ENCODE measurements around the gene PSMG2. TPM values are rescaled to one million over a fixed set of nuclear protein-coding genes. Genes with fewer than 3 reads are reported as not detected.
"Not testable (repeated sequence)": the region's sequence is repeated elsewhere in the genome, so short reads cannot be mapped to it uniquely, and the experiment has no call there.

Gene PSMG2
- total and polyA plus RNA-seq, 4 donors, result 60.0 to 77.5 (median 73.4) TPM

GRCh38 chr18:12755606-12756005 lies 52.8 kb downstream of the PSMG2 start:
- DNase-seq (ENCODE audit: low read depth in 4 of 6, low spot score in 6 of 6); H3K4me1 ChIP-seq (ENCODE audit: control insufficient read depth, insufficient read depth, low read length); H3K9me3 ChIP-seq (ENCODE audit: control insufficient read depth, insufficient read depth, low read length); H3K4me3 ChIP-seq (ENCODE audit: low read depth, low read length); H3K27ac ChIP-seq (ENCODE audit: low read depth, low read length); H3K27me3 ChIP-seq (ENCODE audit: control insufficient read depth, insufficient read depth, low read length); H3K36me3 ChIP-seq (ENCODE audit: control insufficient read depth, insufficient read depth, low read length): not testable (repeated sequence)
- WGBS (ENCODE audit: insufficient coverage), result 98% methylated on average over 5 of the region's 6 CpGs

GRCh38 chr18:12756619-12757239 lies 53.9 kb downstream of the PSMG2 start:
- not testable (repeated sequence) for H3K27ac ChIP-seq (ENCODE audit: low read depth, low read length); H3K9me3 ChIP-seq (ENCODE audit: control insufficient read depth, insufficient read depth, low read length); H3K4me1 ChIP-seq (ENCODE audit: control insufficient read depth, insufficient read depth, low read length); H3K36me3 ChIP-seq (ENCODE audit: control insufficient read depth, insufficient read depth, low read length); H3K4me3 ChIP-seq (ENCODE audit: low read depth, low read length); DNase-seq (ENCODE audit: low read depth in 4 of 6, low spot score in 6 of 6); H3K27me3 ChIP-seq (ENCODE audit: control insufficient read depth, insufficient read depth, low read length)
- 92% methylated on average over 13 of the region's 14 CpGs for WGBS (ENCODE audit: insufficient coverage)

GRCh38 chr18:12758566-12758965 lies 55.7 kb downstream of the PSMG2 start:
- H3K4me3 ChIP-seq (ENCODE audit: low read depth, low read length); H3K4me1 ChIP-seq (ENCODE audit: control insufficient read depth, insufficient read depth, low read length); H3K9me3 ChIP-seq (ENCODE audit: control insufficient read depth, insufficient read depth, low read length); H3K36me3 ChIP-seq (ENCODE audit: control insufficient read depth, insufficient read depth, low read length); DNase-seq (ENCODE audit: low read depth in 4 of 6, low spot score in 6 of 6); H3K27ac ChIP-seq (ENCODE audit: low read depth, low read length); H3K27me3 ChIP-seq (ENCODE audit: control insufficient read depth, insufficient read depth, low read length): not testable (repeated sequence)
- WGBS (ENCODE audit: insufficient coverage), result 80% methylated on average over 1 of the region's 3 CpGs

- H3K27me3 ChIP-seq (ENCODE audit: control insufficient read depth, insufficient read depth, low read length), result no peaks in the 10 kb centered on the region
- no peak for DNase-seq (ENCODE audit: low read depth in 4 of 6, low spot score in 6 of 6)
- no peaks in the 10 kb centered on the region for H3K36me3 ChIP-seq (ENCODE audit: control insufficient read depth, insufficient read depth, low read length)
- no peaks in the 10 kb centered on the region for H3K9me3 ChIP-seq (ENCODE audit: control insufficient read depth, insufficient read depth, low read length)
- WGBS (ENCODE audit: insufficient coverage), result 65% methylated on average over 7 of the region's 8 CpGs
- no peak overlapping the region for H3K27ac ChIP-seq (ENCODE audit: low read depth, low read length)
- H3K4me1 ChIP-seq (ENCODE audit: control insufficient read depth, insufficient read depth, low read length), result no peaks in the 10 kb centered on the region
- H3K4me3 ChIP-seq (ENCODE audit: low read depth, low read length), result no peak overlapping the region
Measured at GRCh38 chr18:12765126-12765525, 62.3 kb downstream of the PSMG2 start.

GRCh38 chr18:12765586-12765985 lies 62.7 kb downstream of the PSMG2 start:
- Histone ChIP-seq H3K9me3 (ENCODE audit: control insufficient read depth, insufficient read depth, low read length) (no peaks in the 10 kb centered on the region), H3K4me3 (ENCODE audit: low read depth, low read length) (no peak overlapping the region), H3K4me1 (ENCODE audit: control insufficient read depth, insufficient read depth, low read length) (no peaks in the 10 kb centered on the region), H3K27me3 (ENCODE audit: control insufficient read depth, insufficient read depth, low read length) (no peaks in the 10 kb centered on the region), H3K36me3 (ENCODE audit: control insufficient read depth, insufficient read depth, low read length) (no peaks in the 10 kb centered on the region), H3K27ac (ENCODE audit: low read depth, low read length) (no peak overlapping the region)
- WGBS (ENCODE audit: insufficient coverage), result 85% methylated on average over 9 of the region's 11 CpGs
- DNase-seq (ENCODE audit: low read depth in 4 of 6, low spot score in 6 of 6), result no peak

GRCh38 chr18:12766986-12767433 lies 64.2 kb downstream of the PSMG2 start:
- Histone ChIP-seq H3K36me3 (ENCODE audit: control insufficient read depth, insufficient read depth, low read length) (no peaks in the 10 kb centered on the region), H3K4me3 (ENCODE audit: low read depth, low read length) (no peak overlapping the region), H3K9me3 (ENCODE audit: control insufficient read depth, insufficient read depth, low read length) (no peaks in the 10 kb centered on the region), H3K27ac (ENCODE audit: low read depth, low read length) (no peak overlapping the region), H3K4me1 (ENCODE audit: control insufficient read depth, insufficient read depth, low read length) (no peaks in the 10 kb centered on the region), H3K27me3 (ENCODE audit: control insufficient read depth, insufficient read depth, low read length) (no peaks in the 10 kb centered on the region)
- 19% methylated on average over 12 of the region's 13 CpGs for WGBS (ENCODE audit: insufficient coverage)
- no peak for DNase-seq (ENCODE audit: low read depth in 4 of 6, low spot score in 6 of 6)

- DNase-seq (ENCODE audit: low read depth in 4 of 6, low spot score in 6 of 6), result no peak
- Histone ChIP-seq H3K4me3 (ENCODE audit: low read depth, low read length) (no peak overlapping the region), H3K36me3 (ENCODE audit: control insufficient read depth, insufficient read depth, low read length) (no peaks in the 10 kb centered on the region), H3K27ac (ENCODE audit: low read depth, low read length) (no peak overlapping the region), H3K4me1 (ENCODE audit: control insufficient read depth, insufficient read depth, low read length) (no peaks in the 10 kb centered on the region), H3K9me3 (ENCODE audit: control insufficient read depth, insufficient read depth, low read length) (no peaks in the 10 kb centered on the region), H3K27me3 (ENCODE audit: control insufficient read depth, insufficient read depth, low read length) (no peaks in the 10 kb centered on the region)
- 96% methylated on average over 6 of the region's 9 CpGs for WGBS (ENCODE audit: insufficient coverage)
Measured at GRCh38 chr18:12767580-12768155, 64.8 kb downstream of the PSMG2 start.

GRCh38 chr18:12768625-12769024 lies 65.8 kb downstream of the PSMG2 start:
- H3K4me3 ChIP-seq (ENCODE audit: low read depth, low read length), result no peak overlapping the region
- H3K27ac ChIP-seq (ENCODE audit: low read depth, low read length), result no peak overlapping the region
- H3K9me3 ChIP-seq (ENCODE audit: control insufficient read depth, insufficient read depth, low read length), result no peaks in the 10 kb centered on the region
- DNase-seq (ENCODE audit: low read depth in 4 of 6, low spot score in 6 of 6), result no peak
- no peaks in the 10 kb centered on the region for H3K4me1 ChIP-seq (ENCODE audit: control insufficient read depth, insufficient read depth, low read length)
- no peaks in the 10 kb centered on the region for H3K36me3 ChIP-seq (ENCODE audit: control insufficient read depth, insufficient read depth, low read length)
- 100% methylated on average over 3 of the region's 3 CpGs for WGBS (ENCODE audit: insufficient coverage)
- no peaks in the 10 kb centered on the region for H3K27me3 ChIP-seq (ENCODE audit: control insufficient read depth, insufficient read depth, low read length)

- WGBS (ENCODE audit: insufficient coverage), result 90% methylated on average over 1 of the region's 3 CpGs
- Histone ChIP-seq H3K27me3 (ENCODE audit: control insufficient read depth, insufficient read depth, low read length) (no peaks in the 10 kb centered on the region), H3K9me3 (ENCODE audit: control insufficient read depth, insufficient read depth, low read length) (no peaks in the 10 kb centered on the region), H3K27ac (ENCODE audit: low read depth, low read length) (no peak overlapping the region), H3K4me1 (ENCODE audit: control insufficient read depth, insufficient read depth, low read length) (no peaks in the 10 kb centered on the region), H3K36me3 (ENCODE audit: control insufficient read depth, insufficient read depth, low read length) (no peaks in the 10 kb centered on the region), H3K4me3 (ENCODE audit: low read depth, low read length) (no peak overlapping the region)
- no peak for DNase-seq (ENCODE audit: low read depth in 4 of 6, low spot score in 6 of 6)
Measured at GRCh38 chr18:12769136-12769535, 66.3 kb downstream of the PSMG2 start.

Data from spinal cord (tissue), 10 donors.